ENCODE measurements around the gene TMEM161B. TPM values are rescaled to one million over a fixed set of nuclear protein-coding genes. Genes with fewer than 3 reads are reported as not detected.
"Not testable (repeated sequence)": the region's sequence is repeated elsewhere in the genome, so short reads cannot be mapped to it uniquely, and the experiment has no call there.

Gene TMEM161B
- total RNA-seq, 2 experiments from 2014 or later = 20.3 to 32.7 TPM

DNA sequence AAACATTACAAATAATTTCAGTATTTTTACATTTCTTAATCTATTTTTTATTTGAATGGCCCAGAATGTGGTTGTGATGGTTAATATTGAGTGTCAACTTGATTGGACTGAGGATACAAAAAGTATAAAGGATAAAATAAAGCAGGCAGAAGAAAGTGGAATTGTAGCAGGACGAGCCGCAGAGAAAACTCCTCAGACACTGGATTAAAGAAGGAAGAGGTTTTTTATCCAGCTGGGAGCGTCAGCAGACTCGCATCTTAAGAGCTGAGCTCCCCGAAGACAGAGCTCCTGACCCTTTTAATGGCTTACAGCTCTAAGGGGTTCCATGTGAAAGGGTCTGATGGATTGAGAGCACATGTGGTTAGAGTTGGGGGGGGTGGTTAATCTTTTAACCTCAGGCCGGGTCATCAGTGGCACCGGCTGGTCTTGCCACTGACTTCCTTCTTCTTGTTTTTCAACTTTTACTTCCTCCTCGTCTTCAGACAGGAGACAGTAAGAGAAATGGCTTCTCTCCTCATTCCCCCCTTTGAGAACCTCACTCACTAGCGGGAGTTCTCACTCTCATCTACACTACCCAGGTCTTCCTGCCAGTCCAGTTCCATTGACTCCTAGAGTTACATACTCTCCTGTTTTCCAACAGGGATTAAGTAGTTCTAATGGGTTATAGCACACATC is 80.0 kb downstream of the TMEM161B start:
- no peaks in the 10 kb centered on the region for H3K79me2 ChIP-seq (ENCODE audit: insufficient read depth, low read depth, low read length)
- no peaks in the 10 kb centered on the region for H3K4me1 ChIP-seq (ENCODE audit: insufficient read depth, low read length, poor library complexity, severe bottlenecking)
- H3K36me3 ChIP-seq (ENCODE audit: insufficient read depth, low read length) = peaks cover 54% of the 10 kb centered on the region
- POLR2A ChIA-PET = interaction anchor here (1.0 kb wide), 1 partner anchor 48 kb away, joined by 3 read pairs; no protein-coding TSS in a partner anchor
- no peak overlapping the region for H3K27ac ChIP-seq (ENCODE audit: low read depth, low read length, poor library complexity, severe bottlenecking)
- CTCF ChIA-PET (ENCODE audit: unreplicated experiment) = no interaction called here
- intact Hi-C loops (cut with micrococcal nuclease; ENCODE audit: unreplicated experiment) = no loop called here
- no peak for TF ChIP-seq CTCF (conservative IDR thresholded peaks at IDR 0.05; ENCODE audit: low read length)
- no peak for TF ChIP-seq EZH2phosphoT487 (IDR thresholded peaks at IDR 0.05; ENCODE audit: borderline replicate concordance, low read depth, low read length)
- no peak overlapping the region for H2AFZ ChIP-seq (ENCODE audit: low read length)
- no TSS peak for BruUV-seq (replicated peaks)
- H3K4me2 ChIP-seq (ENCODE audit: low read length) = no peak overlapping the region
- H3K4me3 ChIP-seq (ENCODE audit: low read depth, low read length, poor library complexity, severe bottlenecking) = no peak overlapping the region
- H4K20me1 ChIP-seq (ENCODE audit: insufficient read depth, low read length) = no peaks in the 10 kb centered on the region
- peak; percentile 32 for DNase-seq (ENCODE audit: low spot score)
- H3K9me3 ChIP-seq (ENCODE audit: low read length) = peaks cover 21% of the 10 kb centered on the region; the same call in 1 of the 2 replicates
- H3K9me2 ChIP-seq (ENCODE audit: insufficient read depth, low read length) = no peaks in the 10 kb centered on the region

- peaks cover 2% of the 10 kb centered on the region; the same call in 1 of the 2 replicates for H3K9me3 ChIP-seq (ENCODE audit: low read length)
- H3K36me3 ChIP-seq (ENCODE audit: insufficient read depth, low read length) = peaks cover 12% of the 10 kb centered on the region; the same call in 1 of the 2 replicates
- DNase-seq (ENCODE audit: low spot score) = no peak
- no peaks in the 10 kb centered on the region for H4K20me1 ChIP-seq (ENCODE audit: insufficient read depth, low read length)
- POLR2A ChIA-PET = no interaction called here
- H2AFZ ChIP-seq (ENCODE audit: low read length) = no peak overlapping the region
- intact Hi-C loops (cut with micrococcal nuclease; ENCODE audit: unreplicated experiment) = no loop called here
- CTCF ChIA-PET (ENCODE audit: unreplicated experiment) = no interaction called here
- H3K4me3 ChIP-seq (ENCODE audit: low read depth, low read length, poor library complexity, severe bottlenecking) = no peak overlapping the region
- H3K9me2 ChIP-seq (ENCODE audit: insufficient read depth, low read length) = no peaks in the 10 kb centered on the region
- H3K4me1 ChIP-seq (ENCODE audit: insufficient read depth, low read length, poor library complexity, severe bottlenecking) = no peaks in the 10 kb centered on the region
- H3K27ac ChIP-seq (ENCODE audit: low read depth, low read length, poor library complexity, severe bottlenecking) = no peak overlapping the region
- H3K79me2 ChIP-seq (ENCODE audit: insufficient read depth, low read depth, low read length) = no peaks in the 10 kb centered on the region
- no peak for TF ChIP-seq EZH2phosphoT487 (IDR thresholded peaks at IDR 0.05; ENCODE audit: borderline replicate concordance, low read depth, low read length)
- no peak for TF ChIP-seq CTCF (conservative IDR thresholded peaks at IDR 0.05; ENCODE audit: low read length)
- BruUV-seq (replicated peaks) = no TSS peak
- H3K4me2 ChIP-seq (ENCODE audit: low read length) = no peak overlapping the region
Measured at GRCh38 chr5:88183255-88183654, 85.4 kb downstream of the TMEM161B start.

DNA sequence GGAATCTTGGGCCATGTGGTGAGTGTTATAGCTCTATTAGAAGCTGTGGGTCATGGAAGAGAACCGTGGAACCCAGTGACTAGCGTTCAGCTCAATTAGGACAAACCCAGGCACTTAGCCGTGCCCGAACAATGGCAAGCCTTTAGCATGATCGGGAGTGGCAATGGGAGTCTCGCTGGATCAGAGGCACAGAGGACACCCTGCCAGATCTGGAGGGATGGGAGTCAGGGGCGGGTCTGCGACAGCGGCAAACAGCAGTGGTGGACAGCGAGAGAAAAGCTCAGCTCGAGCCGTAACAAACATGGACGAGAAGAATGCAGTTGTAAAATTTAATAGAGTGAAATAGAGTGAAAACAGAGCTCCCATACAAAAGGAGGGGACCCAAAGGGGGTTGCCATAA is 91.2 kb downstream of the TMEM161B start:
- BruUV-seq (replicated peaks); CTCF ChIA-PET (ENCODE audit: unreplicated experiment); H3K4me2 ChIP-seq (ENCODE audit: low read length); H3K36me3 ChIP-seq (ENCODE audit: insufficient read depth, low read length); H3K4me1 ChIP-seq (ENCODE audit: insufficient read depth, low read length, poor library complexity, severe bottlenecking); DNase-seq (ENCODE audit: low spot score); H3K27ac ChIP-seq (ENCODE audit: low read depth, low read length, poor library complexity, severe bottlenecking); H3K9me2 ChIP-seq (ENCODE audit: insufficient read depth, low read length); H2AFZ ChIP-seq (ENCODE audit: low read length); H3K79me2 ChIP-seq (ENCODE audit: insufficient read depth, low read depth, low read length); H4K20me1 ChIP-seq (ENCODE audit: insufficient read depth, low read length); H3K4me3 ChIP-seq (ENCODE audit: low read depth, low read length, poor library complexity, severe bottlenecking); H3K9me3 ChIP-seq (ENCODE audit: low read length); intact Hi-C loops (cut with micrococcal nuclease; ENCODE audit: unreplicated experiment); POLR2A ChIA-PET: not testable (repeated sequence)

Measured in OCI-LY7 (cell line).